ENCODE measurements around the gene ITGA8.

DNA sequence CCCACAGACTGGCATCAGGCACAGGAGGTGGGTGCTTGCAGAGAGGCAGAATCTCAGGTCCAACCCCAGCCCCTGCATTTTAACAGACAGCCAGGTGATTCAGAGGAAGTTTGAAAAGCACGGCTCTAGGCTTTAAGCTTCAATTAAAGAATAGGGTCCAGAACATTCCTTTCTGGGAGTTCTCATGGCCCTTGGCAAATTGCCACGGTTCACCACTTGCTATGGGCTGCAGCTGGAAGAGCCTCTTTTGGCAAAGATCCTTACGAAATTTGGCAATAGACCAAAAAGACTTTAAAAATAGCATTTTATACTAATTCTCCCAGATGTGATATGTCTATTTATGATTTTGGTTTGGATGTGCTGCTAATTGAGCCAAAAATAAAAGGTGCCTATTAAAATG lies 148.1 kb downstream of the ITGA8 start:
- TF ChIP-seq, protein P1, sequence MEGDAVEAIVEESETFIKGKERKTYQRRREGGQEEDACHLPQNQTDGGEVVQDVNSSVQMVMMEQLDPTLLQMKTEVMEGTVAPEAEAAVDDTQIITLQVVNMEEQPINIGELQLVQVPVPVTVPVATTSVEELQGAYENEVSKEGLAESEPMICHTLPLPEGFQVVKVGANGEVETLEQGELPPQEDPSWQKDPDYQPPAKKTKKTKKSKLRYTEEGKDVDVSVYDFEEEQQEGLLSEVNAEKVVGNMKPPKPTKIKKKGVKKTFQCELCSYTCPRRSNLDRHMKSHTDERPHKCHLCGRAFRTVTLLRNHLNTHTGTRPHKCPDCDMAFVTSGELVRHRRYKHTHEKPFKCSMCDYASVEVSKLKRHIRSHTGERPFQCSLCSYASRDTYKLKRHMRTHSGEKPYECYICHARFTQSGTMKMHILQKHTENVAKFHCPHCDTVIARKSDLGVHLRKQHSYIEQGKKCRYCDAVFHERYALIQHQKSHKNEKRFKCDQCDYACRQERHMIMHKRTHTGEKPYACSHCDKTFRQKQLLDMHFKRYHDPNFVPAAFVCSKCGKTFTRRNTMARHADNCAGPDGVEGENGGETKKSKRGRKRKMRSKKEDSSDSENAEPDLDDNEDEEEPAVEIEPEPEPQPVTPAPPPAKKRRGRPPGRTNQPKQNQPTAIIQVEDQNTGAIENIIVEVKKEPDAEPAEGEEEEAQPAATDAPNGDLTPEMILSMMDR (IDR thresholded peaks at IDR 0.05; ENCODE audit: low read depth, low read length), result no peak
- TF ChIP-seq EZH2phosphoT487 (IDR thresholded peaks at IDR 0.05; ENCODE audit: low read depth), result no peak
